ENCODE results near the gene ANO2.

The ANO2 gene

DNA sequence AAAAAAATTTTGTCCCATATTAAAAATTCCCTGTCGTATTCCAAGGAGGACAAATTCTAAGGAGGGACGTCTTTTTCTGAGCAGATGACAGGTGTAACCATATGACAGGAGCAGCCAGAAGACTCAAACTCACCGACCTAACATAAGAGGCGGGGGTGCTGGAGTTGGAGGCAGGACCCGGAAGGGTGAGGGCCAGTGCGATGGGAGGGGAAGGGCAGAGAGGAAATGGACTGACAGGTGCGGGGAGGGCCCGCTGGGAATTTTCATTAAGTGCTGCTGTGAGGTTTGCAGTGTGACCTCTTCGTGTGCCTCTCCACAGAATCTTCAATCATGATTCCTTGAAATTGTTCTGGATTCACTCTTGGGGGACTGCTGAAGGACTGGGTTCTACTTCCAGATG lies 323.7 kb downstream of the ANO2 start:
- DNase-seq (ENCODE audit: low spot score) = no peak

DNA sequence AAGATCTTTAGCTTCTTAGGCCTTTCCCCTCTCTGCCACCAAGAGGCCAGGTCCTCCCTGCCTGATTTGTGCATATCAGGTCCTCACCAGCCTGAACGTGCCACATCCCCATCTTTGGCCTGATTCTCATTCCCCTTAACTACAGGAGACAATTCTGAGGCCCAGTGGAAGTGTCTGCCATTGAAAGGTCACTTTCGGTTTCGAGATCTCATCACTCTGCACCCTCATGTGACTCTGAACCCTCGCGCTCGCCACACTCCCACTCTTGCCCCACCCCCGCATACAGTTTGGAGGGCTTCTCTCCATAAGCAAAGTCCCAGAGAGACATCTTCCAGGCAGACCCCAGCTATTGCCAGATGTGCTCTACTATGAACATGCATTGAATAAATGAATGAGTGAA lies 324.2 kb downstream of the ANO2 start:
- DNase-seq (ENCODE audit: low spot score) = no peak

- no peak for DNase-seq (ENCODE audit: low spot score)
Measured at GRCh38 chr12:5619628-5620027, 325.4 kb downstream of the ANO2 start.

- no peak for DNase-seq (ENCODE audit: low spot score)
Measured at GRCh38 chr12:5616854-5617253, 328.2 kb downstream of the ANO2 start.

GRCh38 chr12:5615760-5616159 lies 329.3 kb downstream of the ANO2 start:
- no peak for DNase-seq (ENCODE audit: low spot score)

- DNase-seq (ENCODE audit: low spot score) = no peak
Measured at GRCh38 chr12:5614256-5614655, 330.8 kb downstream of the ANO2 start.

DNA sequence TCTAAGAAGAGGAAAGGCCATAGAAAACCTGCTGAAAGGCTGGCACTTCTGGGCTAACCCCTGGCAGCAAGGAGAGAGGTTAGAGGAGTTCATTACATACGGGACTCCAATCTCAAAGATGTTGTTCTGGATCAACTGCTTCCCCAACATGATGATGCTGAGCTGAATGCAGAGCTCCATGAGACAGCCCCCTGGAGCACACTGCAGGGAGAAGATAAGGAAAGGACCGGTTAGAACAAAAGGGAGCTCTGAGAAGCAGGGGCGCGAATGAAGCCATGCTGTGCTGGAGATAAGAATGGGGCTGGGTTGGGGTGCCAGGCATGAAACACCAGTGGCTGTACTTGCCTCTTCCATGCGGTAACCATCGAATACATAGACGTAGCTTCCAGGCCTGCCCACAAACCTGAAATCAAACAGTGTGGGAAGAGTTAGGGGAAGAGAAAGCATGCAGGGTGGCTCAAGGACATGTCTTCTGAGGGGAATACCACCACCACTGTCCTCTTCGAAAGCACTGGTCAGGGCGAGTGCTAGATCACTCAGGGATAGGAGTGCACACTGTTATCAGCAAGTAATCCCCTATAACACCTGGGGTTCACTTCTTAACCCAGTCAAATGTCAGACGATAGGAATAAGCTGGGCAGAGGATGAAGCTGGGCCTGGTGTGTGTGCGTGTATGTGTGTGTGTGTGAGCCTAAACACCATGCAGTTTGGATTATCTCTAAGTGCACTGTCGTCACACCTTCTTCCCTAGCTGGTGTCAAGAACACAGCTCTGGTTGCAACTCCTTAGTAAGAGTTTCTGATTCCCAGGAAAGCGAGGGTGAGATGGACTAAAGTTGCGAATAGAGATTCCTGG lies 332.3 kb downstream of the ANO2 start:
- no peak for DNase-seq (ENCODE audit: low spot score)

- no peak for DNase-seq (ENCODE audit: low spot score)
Measured at GRCh38 chr12:5611162-5611561, 333.9 kb downstream of the ANO2 start.

GRCh38 chr12:5599378-5599777 lies 345.7 kb downstream of the ANO2 start:
- DNase-seq (ENCODE audit: low spot score) = no peak

DNA sequence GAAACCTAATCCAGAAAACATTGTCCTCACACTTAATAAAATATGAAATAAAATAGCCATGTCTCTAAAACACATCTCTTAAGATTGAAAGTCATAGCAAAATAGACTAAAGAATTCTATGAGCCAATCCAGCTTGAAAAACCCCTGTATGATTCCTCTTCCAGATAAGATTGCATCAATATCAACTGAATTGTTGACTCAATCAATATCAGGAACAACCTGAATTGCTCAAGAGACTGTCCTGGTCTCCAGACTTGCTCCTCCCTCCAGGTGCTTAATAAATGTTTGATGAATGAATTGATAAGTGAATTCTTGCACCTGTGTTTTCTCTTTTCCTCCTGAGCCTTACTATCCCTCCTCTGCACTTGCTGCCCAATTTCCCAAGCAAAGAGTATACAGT lies 351.1 kb downstream of the ANO2 start:
- no peak for DNase-seq (ENCODE audit: low spot score)

DNA sequence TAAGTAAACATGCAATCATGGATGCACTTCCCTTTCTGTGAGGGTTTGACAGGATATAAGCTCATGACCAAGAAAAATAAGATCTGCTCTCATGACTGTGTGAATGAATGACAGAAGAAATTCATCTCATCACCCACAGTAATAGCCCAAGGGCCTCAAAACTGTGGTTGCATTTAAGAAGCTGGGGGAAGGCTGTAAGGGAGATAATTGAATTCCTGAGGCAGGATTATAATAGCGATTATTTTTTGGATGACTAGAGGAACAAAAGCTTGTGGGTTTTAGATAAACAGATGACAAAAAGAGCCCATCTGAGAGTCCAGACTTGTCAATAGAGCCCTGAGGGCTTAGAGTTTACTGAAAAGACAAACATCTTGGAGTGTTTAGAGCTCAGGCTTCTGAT lies 352.0 kb downstream of the ANO2 start:
- no peak for DNase-seq (ENCODE audit: low spot score)

GRCh38 chr12:5592310-5592709 lies 352.7 kb downstream of the ANO2 start:
- DNase-seq (ENCODE audit: low spot score) = no peak

DNA sequence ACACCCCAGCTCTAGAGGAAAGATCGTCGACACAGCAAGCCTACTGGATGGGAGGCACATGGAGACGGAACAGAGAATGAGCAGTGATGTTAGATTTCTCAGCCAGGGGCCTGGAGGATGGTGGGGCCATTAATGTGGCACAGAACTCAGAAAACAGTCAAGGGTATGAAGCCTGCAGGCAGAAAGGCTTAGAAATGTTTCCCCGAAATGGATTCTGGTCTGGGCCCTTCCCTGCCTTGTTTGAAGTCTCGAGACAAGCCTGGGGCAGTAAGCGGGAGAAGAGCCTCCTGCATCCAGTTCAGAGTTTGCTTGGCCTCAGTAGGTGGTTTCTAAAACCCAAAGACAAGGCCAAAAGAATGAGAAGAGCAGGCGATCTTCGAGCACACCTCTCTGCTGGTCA lies 354.7 kb downstream of the ANO2 start:
- no peak for DNase-seq (ENCODE audit: low spot score)

GRCh38 chr12:5589054-5589453 lies 356.0 kb downstream of the ANO2 start:
- DNase-seq (ENCODE audit: low spot score) = no peak

GRCh38 chr12:5588591-5588990 lies 356.5 kb downstream of the ANO2 start:
- DNase-seq (ENCODE audit: low spot score) = no peak

GRCh38 chr12:5588176-5588575 lies 356.9 kb downstream of the ANO2 start:
- DNase-seq (ENCODE audit: low spot score) = no peak

DNA sequence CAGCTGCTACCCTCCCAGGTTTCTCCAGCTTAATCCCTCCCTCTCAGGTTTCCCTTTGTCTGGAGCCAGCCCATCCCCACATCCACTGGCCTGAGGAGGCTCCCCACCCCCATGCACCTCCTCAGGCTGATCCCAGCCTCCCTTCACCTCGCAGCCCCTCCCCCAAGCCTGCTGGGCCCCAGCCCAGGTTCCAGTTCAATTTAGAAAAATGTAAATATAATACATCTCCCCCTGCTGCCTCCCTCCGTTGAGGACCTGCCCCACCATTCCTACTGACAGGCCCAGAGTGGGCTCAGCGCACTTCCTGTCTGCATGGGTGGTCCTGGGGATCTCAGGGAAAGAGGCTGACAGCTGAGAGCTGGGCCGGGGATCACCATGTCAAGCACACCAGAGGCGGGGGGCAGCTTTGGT lies 357.3 kb downstream of the ANO2 start:
- DNase-seq (ENCODE audit: low spot score) = no peak

- DNase-seq (ENCODE audit: low spot score) = no peak
Measured at GRCh38 chr12:5586201-5586600, 358.9 kb downstream of the ANO2 start.

- no peak for DNase-seq (ENCODE audit: low spot score)
Measured at GRCh38 chr12:5585178-5585577, 359.9 kb downstream of the ANO2 start.

DNA sequence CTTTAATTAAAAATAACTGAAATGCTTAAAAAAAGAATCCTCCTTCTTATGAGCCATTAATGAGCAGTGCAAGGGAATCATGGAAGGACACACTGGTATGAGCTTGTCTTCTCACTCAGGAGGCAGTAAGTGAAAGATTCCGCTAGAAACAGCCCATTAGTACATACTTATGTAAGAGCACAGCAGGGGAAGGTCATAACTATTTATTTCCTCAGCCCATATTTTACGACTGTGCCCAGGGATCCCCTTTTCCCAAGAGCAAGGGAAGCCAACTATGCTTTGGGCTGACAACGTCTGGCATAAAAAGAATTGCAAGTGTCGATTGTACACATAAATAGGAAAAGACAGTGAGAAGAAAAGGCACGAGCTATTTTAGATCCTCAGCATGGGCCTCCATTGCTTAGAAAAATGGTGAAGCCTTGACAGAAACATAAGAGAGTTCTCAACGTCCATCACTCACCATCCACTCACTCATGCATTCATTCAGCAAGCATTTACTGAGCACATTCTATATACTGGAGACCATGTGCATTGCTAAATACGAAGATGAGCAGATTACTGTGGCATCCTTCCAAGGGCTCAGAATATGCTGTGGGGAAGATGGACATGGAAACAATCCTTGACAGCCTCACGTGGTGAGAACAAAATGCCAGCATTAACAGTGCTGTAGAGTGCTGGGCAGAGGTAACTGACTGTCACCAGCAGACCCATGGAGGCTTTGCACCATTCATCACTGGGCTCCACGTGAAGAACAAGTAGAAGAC lies 360.5 kb downstream of the ANO2 start:
- DNase-seq (ENCODE audit: low spot score) = no peak

DNA sequence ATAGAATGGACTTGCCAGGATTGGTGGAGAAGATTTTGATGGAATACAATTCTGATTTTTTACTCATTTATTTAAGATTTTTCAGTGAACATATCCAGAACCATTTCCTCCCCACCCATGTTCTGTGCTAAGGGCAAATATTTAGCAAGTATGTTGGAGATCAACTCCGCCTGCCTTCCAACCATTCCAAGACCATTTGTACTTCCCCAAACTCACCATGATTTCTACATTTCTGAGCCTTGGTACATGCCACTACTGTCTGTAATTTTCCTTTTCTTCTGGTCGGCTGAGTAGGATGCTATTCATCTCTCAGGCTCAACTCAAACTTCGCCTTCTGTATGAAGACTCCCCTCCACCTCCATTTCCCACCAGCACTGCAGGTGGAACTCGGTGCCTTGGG lies 362.5 kb downstream of the ANO2 start:
- no peak for DNase-seq (ENCODE audit: low spot score)

DNA sequence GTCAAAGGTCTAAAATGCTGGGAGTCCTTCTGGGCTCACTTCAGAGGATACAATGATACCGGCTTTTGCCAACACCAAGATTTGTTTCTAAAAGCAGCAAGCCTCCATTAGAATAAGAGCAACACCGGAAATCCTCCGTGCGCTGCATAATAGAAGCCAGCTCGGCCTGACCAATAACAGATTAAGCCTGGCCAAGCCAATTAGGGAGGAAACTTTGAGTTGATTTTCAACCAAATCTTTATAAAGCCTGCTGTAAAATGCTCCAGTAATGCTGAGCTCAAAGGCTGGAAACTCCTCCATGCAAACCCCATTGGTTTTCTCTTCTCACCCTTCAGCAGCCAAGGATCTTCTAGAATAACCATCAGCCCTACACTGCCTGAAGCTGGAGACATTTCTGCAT lies 363.0 kb downstream of the ANO2 start:
- no peak for DNase-seq (ENCODE audit: low spot score)

DNA sequence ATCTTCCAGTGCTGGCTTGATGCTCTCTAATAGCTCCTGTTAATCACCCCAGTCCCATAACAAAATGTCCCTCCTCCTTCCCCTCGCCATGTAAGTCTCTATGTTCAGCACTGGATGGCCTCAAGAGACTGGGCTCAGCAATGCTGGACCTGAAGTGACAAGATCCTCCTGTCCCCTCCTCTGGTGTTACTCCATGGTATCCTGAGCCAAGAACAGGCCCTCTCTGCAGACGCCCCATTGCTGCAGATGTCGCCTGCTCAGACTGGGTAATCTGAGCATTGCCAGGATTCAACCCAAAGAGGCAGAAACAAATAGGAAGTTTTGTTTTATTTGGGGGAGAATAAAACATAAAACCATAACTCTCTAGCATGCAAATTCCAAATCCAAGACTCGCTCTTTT lies 363.4 kb downstream of the ANO2 start:
- DNase-seq (ENCODE audit: low spot score) = no peak

GRCh38 chr12:5581019-5581418 lies 364.0 kb downstream of the ANO2 start:
- no peak for DNase-seq (ENCODE audit: low spot score)

Data from HuH-7 (cell line).